Measurements from ENCODE around the gene ASB7.

GRCh38 chr15:100560323-100560722, 42.1 kb upstream of the ASB7 start:
- no peak for TF ChIP-seq CTCF (IDR thresholded peaks at IDR 0.05)
- no peak for TF ChIP-seq POLR2A (IDR thresholded peaks at IDR 0.05)

Measured in Peyer's patch (tissue), 4 donors.